Measurements from ENCODE around the gene YDJC. TPM values are rescaled to one million over a fixed set of nuclear protein-coding genes. Genes with fewer than 3 reads are reported as not detected.
"Not testable (repeated sequence)": the region's sequence is repeated elsewhere in the genome, so short reads cannot be mapped to it uniquely, and the experiment has no call there.

Gene YDJC
- total and polyA plus RNA-seq, 9 of the 15 experiments (the other 6 are each of a cell fraction or from before 2014, with no cell fraction given): 13.5 to 871 (median 164) TPM

- TF ChIP-seq FOXA3 (CRISPR knock-in tag; conservative IDR thresholded peaks at IDR 0.05 in 1 of 2, IDR thresholded peaks at IDR 0.05 in 1 of 2): 0 out of 4 replicates have a peak, but pooled peaks of 1 of the 2 experiments have one; percentile 2
- peak; percentile 16; the same call in 1 of the 2 replicates for TF ChIP-seq ZNF121 (CRISPR knock-in tag; conservative IDR thresholded peaks at IDR 0.05)
- not testable (repeated sequence) for TF ChIP-seq CREB1 (IDR thresholded peaks at IDR 0.05)
- peak; percentile 29; the same call in 1 of the 2 replicates for TF ChIP-seq CREB1 (CRISPR knock-in tag; IDR thresholded peaks at IDR 0.05)
Measured at GRCh38 chr22:21580623-21581007, 49.2 kb downstream of the YDJC start (continued).

GRCh38 chr22:21579474-21579851, 50.4 kb downstream of the YDJC start:
- no peaks in the 10 kb centered on the region for H3K27me3 ChIP-seq (ENCODE audit: control insufficient read depth in 2 of 2, insufficient read depth in 2 of 2, low read length in 2 of 2)
- 67% methylated on average over 6 of the region's 6 CpGs for WGBS (ENCODE audit: insufficient coverage, low coverage, missing lambda C conversion rate)
- POLR2A ChIA-PET: interaction anchor here (0.9 to 76.8 kb wide), 6 partner anchors 8 to 358 kb away, joined by 3 to 4622 read pairs (median 7); partner anchors contain the start of genes CCDC116, PPIL2, SDF2L1 and UBE2L3
- intact Hi-C loops (cut with micrococcal nuclease) (no loop called here), in situ Hi-C loops (cut with MboI) (loop anchor here (10.0 kb wide), 1 partner anchor 65 kb away; no protein-coding TSS in a partner anchor)
- no TSS peak for BruUV-seq (replicated peaks)
- peaks cover 48% of the 10 kb centered on the region for H3K36me3 ChIP-seq (ENCODE audit: control insufficient read depth, insufficient read depth, low read length)
- H3K9me3 ChIP-seq (replicated peaks; ENCODE audit: control insufficient read depth, insufficient read depth, low read depth, low read length): no peaks in the 10 kb centered on the region
- H3K4me2 ChIP-seq (ENCODE audit: insufficient read depth, low read length): no peak overlapping the region
- ATAC-seq: peak; percentile 46
- H3K9ac ChIP-seq (ENCODE audit: insufficient read depth in 1 of 2, low read depth in 2 of 2, low read length in 2 of 2): no peak overlapping the region
- no peak overlapping the region for H3K4me3 ChIP-seq
- peaks cover 97% of the 10 kb centered on the region for H3K79me2 ChIP-seq (ENCODE audit: control insufficient read depth, insufficient read depth, low read length)
- H3K9me1 ChIP-seq (ENCODE audit: control insufficient read depth, insufficient read depth, low read length): peaks cover 31% of the 10 kb centered on the region
- CTCF ChIA-PET (ENCODE audit: low intra/inter-chr PET ratio): no interaction called here
- H2AFZ ChIP-seq (ENCODE audit: low read depth, low read length): no peak overlapping the region
- peak in 1 of 4 experiments; percentile 67 for DNase-seq (ENCODE audit: extremely low read depth in 1 of 4, low spot score in 3 of 4)
- H3K27ac ChIP-seq (ENCODE audit: extremely low read depth, low read depth, low read length): no peak overlapping the region
- H3K4me1 ChIP-seq (replicated peaks in 1 of 2; ENCODE audit: control insufficient read depth in 2 of 2, insufficient read depth in 2 of 2, low read length in 2 of 2): peaks cover 13 to 19% of the 10 kb centered on the region in 2 experiments
- H4K20me1 ChIP-seq (replicated peaks; ENCODE audit: control insufficient read depth, insufficient read depth, low read length): peaks cover 63% of the 10 kb centered on the region
- FAIRE-seq: no peak
- TF ChIP-seq HNRNPL (IDR thresholded peaks at IDR 0.05; ENCODE audit: low read depth, low read length) (0 out of 2 replicates have a peak, but pooled peaks have one; percentile 35), ZNF518B (CRISPR knock-in tag; IDR thresholded peaks at IDR 0.05) (no peak), RHOXF2B (CRISPR knock-in tag; conservative IDR thresholded peaks at IDR 0.05) (peak; percentile 73; the same call in 1 of the 2 replicates), ZNF280A (IDR thresholded peaks at IDR 0.05; ENCODE audit: low read depth, partially characterized antibody) (no peak), SREBF1 (IDR thresholded peaks at IDR 0.05; ENCODE audit: borderline replicate concordance, low read depth, low read length) (no peak), GABPB2 (CRISPR knock-in tag; conservative IDR thresholded peaks at IDR 0.05) (0 out of 2 replicates have a peak, but pooled peaks have one; percentile 35), ATF6 (CRISPR knock-in tag; IDR thresholded peaks at IDR 0.05) (no peak)

All from K562 (cell line).